Natural killer cell (primary cell): ENCODE measurements around the gene PTDSS2. TPM values are rescaled to one million over a fixed set of nuclear protein-coding genes. Genes with fewer than 3 reads are reported as not detected.

Experiments
- ATAC-seq, 3 donors: fragments of 150-1000 bp in 2 of 3; fragments of 200-7000 bp in 1 of 3; cut with Tn5 transposase; 1 replicate in 1 of 3; 2 replicates in 2 of 3; pipeline ENCODE4 v1.10.0; 2021; ENCODE audit warnings: mild to moderate bottlenecking in 2 of 3, moderate library complexity in 2 of 3
- DNase-seq, 2 donors: peaks; one replicate each; pipeline versions ENCODE4 v3.0.0 to v3.0.0-alpha.2; 2013 to 2021; ENCODE audit warnings: mixed read lengths in 1 of 2
- H3K27ac ChIP-seq: one replicate; pipeline ENCODE4 v1.5.1; 2013; ENCODE audit warnings: mild to moderate bottlenecking, low read length
- H3K27me3 ChIP-seq: one replicate; pipeline ENCODE4 v1.6.1; 2013; ENCODE audit warnings: low read length; ENCODE audit not compliant: control insufficient read depth, insufficient read depth
- H3K36me3 ChIP-seq: one replicate; pipeline ENCODE4 v1.6.1; 2013; ENCODE audit warnings: low read length; ENCODE audit not compliant: control insufficient read depth, insufficient read depth
- H3K4me1 ChIP-seq: one replicate; pipeline ENCODE4 v1.6.1; 2013; ENCODE audit warnings: low read length; ENCODE audit not compliant: control insufficient read depth, insufficient read depth
- H3K4me3 ChIP-seq: one replicate; pipeline ENCODE4 v1.5.1; 2013; ENCODE audit warnings: low read length
- H3K9me3 ChIP-seq: one replicate; pipeline ENCODE4 v1.6.1; 2013; ENCODE audit warnings: low read length; ENCODE audit not compliant: control insufficient read depth, insufficient read depth
- H3K27ac Mint-ChIP-seq, 2 donors: one replicate each; pipeline ENCODE4 v1.8.0; 2022; ENCODE audit warnings: mild to moderate bottlenecking in 2 of 2, mixed read lengths in 2 of 2, moderate library complexity in 1 of 2
- H3K27me3 Mint-ChIP-seq, 2 donors: one replicate each; pipeline ENCODE4 v1.8.0; 2022; ENCODE audit warnings: low read depth in 2 of 2, mixed read lengths in 2 of 2
- H3K36me3 Mint-ChIP-seq: one replicate; pipeline ENCODE4 v1.8.0; 2022; ENCODE audit warnings: mixed read lengths
- H3K4me1 Mint-ChIP-seq, 2 donors: one replicate each; pipeline ENCODE4 v1.8.0; 2022; ENCODE audit warnings: mixed read lengths in 2 of 2
- H3K4me3 Mint-ChIP-seq: one replicate; pipeline ENCODE4 v1.8.0; 2022; ENCODE audit warnings: mild to moderate bottlenecking, moderate library complexity, mixed read lengths
- H3K9me3 Mint-ChIP-seq, 2 donors: one replicate each; pipeline ENCODE4 v1.8.0; 2022; ENCODE audit warnings: mixed read lengths in 2 of 2
- CTCF ChIP-seq: fragments of 200-600 bp; IDR thresholded peaks from one replicate; pipeline ENCODE4 v1.8.0; 2022; ENCODE audit warnings: antibody characterized with exemption
- WGBS: methylation state at CpG from one replicate; pipeline ENCODE4 v1.1.7; 2013; ENCODE audit warnings: missing lambda C conversion rate; ENCODE audit not compliant: insufficient coverage; 5-methylcytosine and 5-hydroxymethylcytosine counted together
- intact Hi-C: fragments of 100-400 bp; cut with micrococcal nuclease; formaldehyde crosslinking; loops from one replicate; pipeline ENCODE4 v1.14.2; 2022
- total RNA-seq, 4 donors: library from RNA; stranded (reverse); fragments of 120-200 nt in 1 of 4; gene quantifications; one replicate each; pipeline versions ENCODE4 v1.2.3 to v1.2.4, GENCODE V29; 2013 to 2022

Gene PTDSS2
- total RNA-seq, 3 donors from 2014 or later (not counting 1 experiment from before 2014, with no cell fraction given), result 21.5 to 25.1 (median 23.4) TPM

- H3K36me3 Mint-ChIP-seq, result no peaks in the 10 kb centered on the region
- H3K4me1 ChIP-seq, result peaks cover 37% of the 10 kb centered on the region
- H3K9me3 Mint-ChIP-seq, result no peaks in the 10 kb centered on the region
- H3K9me3 ChIP-seq, result no peaks in the 10 kb centered on the region
- peak within 1 kb of the TSS; percentile 90 for H3K4me3 Mint-ChIP-seq
- H3K36me3 ChIP-seq, result peaks cover 11% of the 10 kb centered on the region
- DNase-seq, result peak; percentile 84 to 96
- under 1% methylated on average over 93 of the region's 93 CpGs for WGBS
- H3K27me3 Mint-ChIP-seq, result no peaks in the 10 kb centered on the region
- H3K4me3 ChIP-seq, result peak within 1 kb of the TSS; percentile 52
- ATAC-seq, result peak; percentile 36 to 60 (median 55)
- TF ChIP-seq CTCF, result no peak
- peaks cover 0 to 25% of the 10 kb centered on the region in 2 donors for H3K4me1 Mint-ChIP-seq
- intact Hi-C loops, result no loop called here
- H3K27ac Mint-ChIP-seq, result peak within 1 kb of the TSS; percentile 86 to 92
- H3K27me3 ChIP-seq, result no peaks in the 10 kb centered on the region
- peak within 1 kb of the TSS; percentile 95 for H3K27ac ChIP-seq
These were observed 87.0 kb downstream of the PTDSS2 start, which contains the start of gene LRRC56 for GRCh38 chr11:536841-537621. TSS of gene LRRC56 (plus strand) at chr11:537527. CDS start at chr11:540685, 3,158 bp downstream.

- Histone ChIP-seq H3K4me1 (peaks cover 37% of the 10 kb centered on the region), H3K36me3 (peaks cover 3% of the 10 kb centered on the region), H3K9me3 (no peaks in the 10 kb centered on the region), H3K27ac (peak overlapping the region; percentile 95), H3K27me3 (no peaks in the 10 kb centered on the region), H3K4me3 (peak overlapping the region; percentile 52)
- ATAC-seq, result no peak
- WGBS, result 38% methylated on average over 19 of the region's 19 CpGs
- Mint-ChIP-seq H3K27ac (peak overlapping the region; percentile 75 to 92), H3K4me3 (peak overlapping the region; percentile 81), H3K27me3 (no peaks in the 10 kb centered on the region), H3K36me3 (no peaks in the 10 kb centered on the region), H3K9me3 (no peaks in the 10 kb centered on the region), H3K4me1 (peaks cover 0 to 25% of the 10 kb centered on the region in 2 donors)
- intact Hi-C loops, result no loop called here
- TF ChIP-seq CTCF, result no peak
- no peak for DNase-seq
These were observed 87.7 kb downstream of the PTDSS2 start for GRCh38 chr11:537622-538430.

GRCh38 chr11:538431-539051 lies 88.5 kb downstream of the PTDSS2 start:
- DNase-seq (no peak), ATAC-seq (no peak)
- no peaks in the 10 kb centered on the region for H3K9me3 Mint-ChIP-seq
- Histone ChIP-seq H3K4me3 (no peak overlapping the region), H3K27ac (no peak overlapping the region), H3K27me3 (no peaks in the 10 kb centered on the region), H3K9me3 (no peaks in the 10 kb centered on the region), H3K4me1 (peaks cover 37% of the 10 kb centered on the region), H3K36me3 (no peaks in the 10 kb centered on the region)
- H3K4me3 Mint-ChIP-seq, result peak overlapping the region; percentile 35
- no peaks in the 10 kb centered on the region for H3K27me3 Mint-ChIP-seq
- H3K27ac Mint-ChIP-seq, result no peak overlapping the region
- no peaks in the 10 kb centered on the region for H3K36me3 Mint-ChIP-seq
- 94% methylated on average over 20 of the region's 20 CpGs for WGBS
- no peak for TF ChIP-seq CTCF
- H3K4me1 Mint-ChIP-seq, result peaks cover 0 to 25% of the 10 kb centered on the region in 2 donors
- intact Hi-C loops, result no loop called here
